Activated T-helper 1 cell treated with anti-CD3 and anti-CD28 coated beads, Interleukin-2, amount 50 U/mL, for 16 hours (primary cell): Measurements from ENCODE around the gene AP1M1.

ENCODE experiments used
- DNase-seq, 2 donors: peaks; one replicate each; pipeline ENCODE4 v3.0.0-alpha.2; 2020; ENCODE audit warnings: low read depth in 1 of 2, low spot score in 1 of 2

AP1M1 gene

GRCh38 chr19:16295057-16295456, 97.3 kb downstream of the AP1M1 start:
- DNase-seq = no peak
